HG03135 (cell line): ENCODE data around the gene MSX1.

Source experiments
- ATAC-seq: cut with Tn5 transposase; IDR thresholded peaks from one replicate; pipeline ENCODE4 v1.9.1; 2021; ENCODE audit warnings: mild to moderate bottlenecking, moderate library complexity; ENCODE audit not compliant: unreplicated experiment

The MSX1 gene

DNA sequence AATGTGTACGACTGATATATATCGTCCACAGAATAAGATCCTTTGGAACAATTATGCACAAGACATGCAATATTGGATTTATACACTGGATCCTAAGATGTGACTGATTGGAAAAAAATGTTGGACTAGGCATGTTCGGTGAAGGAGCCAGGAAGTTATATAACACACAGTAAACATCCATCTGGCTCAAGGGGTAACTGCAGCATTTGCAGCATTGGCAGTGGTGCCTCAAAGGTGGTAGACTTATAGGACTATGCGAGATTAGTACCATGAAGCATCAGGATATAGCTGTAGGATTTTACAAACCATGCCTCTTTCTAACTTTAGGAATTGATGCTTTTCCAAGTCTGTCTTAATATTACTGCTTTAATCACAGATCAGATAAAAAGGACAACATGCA is 34.3 kb downstream of the MSX1 start:
- ATAC-seq, result no peak

DNA sequence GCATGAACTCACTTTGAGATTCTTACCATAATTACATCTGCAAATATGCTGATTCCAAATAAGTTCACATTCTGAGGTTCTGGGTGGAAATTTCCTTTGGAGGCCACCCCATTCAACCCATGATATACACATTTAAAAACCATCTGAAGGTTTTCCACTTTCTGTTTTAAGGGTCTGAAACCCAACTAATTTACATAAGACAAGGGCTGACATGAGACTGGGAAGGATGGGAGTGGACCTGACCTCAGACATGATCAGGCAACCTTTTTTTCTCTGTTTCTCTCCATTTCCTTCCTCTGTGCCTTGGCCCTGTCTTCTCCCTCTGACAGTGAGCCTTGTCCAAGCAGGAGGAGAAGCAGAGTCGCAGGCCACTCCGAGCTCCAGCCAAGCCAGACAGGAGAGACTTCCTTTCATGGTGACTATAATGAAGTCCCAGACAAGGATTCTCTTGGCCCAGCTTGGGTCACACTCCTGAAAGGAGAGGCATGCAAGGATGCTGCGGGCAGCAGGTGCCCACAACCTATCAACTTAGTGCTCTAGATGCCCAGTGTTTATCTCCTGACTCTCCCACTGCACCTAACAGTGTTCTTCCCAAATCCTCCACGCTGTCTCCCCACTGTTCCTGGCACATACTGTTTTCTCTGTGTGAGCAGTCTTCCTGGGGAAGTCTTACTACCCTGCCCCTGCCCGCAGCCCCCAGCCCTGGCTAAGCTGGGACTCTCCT is 39.9 kb downstream of the MSX1 start:
- ATAC-seq, result no peak

DNA sequence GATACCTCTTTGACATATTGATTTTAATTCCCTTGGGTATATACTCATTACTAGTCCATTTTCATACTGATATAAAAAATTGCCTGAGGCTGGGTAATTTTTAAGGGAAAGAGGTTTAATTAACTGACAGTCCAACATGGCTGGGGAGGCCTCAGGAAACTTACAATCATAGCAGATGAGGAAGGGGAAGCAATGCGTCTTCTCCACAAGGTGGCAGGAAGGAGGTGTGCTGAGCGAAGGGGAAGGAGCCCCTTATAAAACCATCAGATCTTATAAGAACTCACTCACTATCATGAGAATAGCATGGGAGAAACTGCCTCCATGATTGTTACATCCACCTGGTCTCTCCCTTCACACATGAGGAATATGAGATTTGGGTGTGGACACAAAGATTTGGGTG is 42.4 kb downstream of the MSX1 start:
- ATAC-seq, result no peak

DNA sequence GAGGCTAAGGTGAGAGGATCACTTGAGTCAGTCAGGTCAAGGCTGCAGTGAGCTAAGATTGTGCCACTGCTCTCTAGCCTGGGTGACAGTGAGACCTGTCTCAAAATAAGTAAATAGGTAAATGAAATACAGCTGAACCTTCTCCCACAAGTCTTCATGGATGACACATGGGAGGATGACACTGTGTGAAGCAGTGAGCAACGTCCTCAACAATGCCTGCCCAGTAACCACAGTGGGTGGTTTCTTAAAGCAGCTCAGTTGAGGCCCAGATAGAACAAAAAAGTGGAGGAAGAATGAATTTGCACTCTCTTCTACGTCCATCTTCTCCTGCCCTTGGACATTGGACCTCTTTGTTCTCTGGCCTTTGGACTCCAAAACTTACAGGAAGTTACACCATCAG is 52.7 kb downstream of the MSX1 start:
- ATAC-seq, result no peak

DNA sequence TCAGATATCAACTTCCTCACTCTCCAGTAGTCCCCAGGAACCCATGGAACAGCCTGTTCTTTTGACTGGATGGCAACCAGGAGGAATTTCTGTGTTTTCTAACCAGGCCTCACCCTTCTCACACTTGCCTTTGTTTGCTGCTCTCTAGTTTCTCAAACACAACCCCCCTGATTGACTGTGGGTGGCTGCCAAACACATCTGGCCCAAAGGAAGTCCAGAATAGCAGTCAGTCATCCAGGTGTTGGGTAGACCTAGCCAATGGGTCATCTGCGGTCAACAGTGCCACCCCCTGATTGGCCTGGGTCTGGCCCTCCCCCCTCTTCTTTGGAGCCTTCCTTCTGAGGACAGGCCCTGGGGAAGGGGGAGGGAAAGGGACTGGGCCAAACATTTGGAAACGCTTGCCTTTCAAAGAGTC is 53.7 kb downstream of the MSX1 start:
- ATAC-seq, result no peak
